COLO829 (cell line): ENCODE measurements around the gene CUL7.
A peak's percentile ranks its signal among the peaks of the same experiment; 100 is the strongest.

Experiments
- DNase-seq: peaks from one replicate; pipeline ENCODE4 v3.0.0; 2012; ENCODE audit warnings: low spot score

The CUL7 gene

DNA sequence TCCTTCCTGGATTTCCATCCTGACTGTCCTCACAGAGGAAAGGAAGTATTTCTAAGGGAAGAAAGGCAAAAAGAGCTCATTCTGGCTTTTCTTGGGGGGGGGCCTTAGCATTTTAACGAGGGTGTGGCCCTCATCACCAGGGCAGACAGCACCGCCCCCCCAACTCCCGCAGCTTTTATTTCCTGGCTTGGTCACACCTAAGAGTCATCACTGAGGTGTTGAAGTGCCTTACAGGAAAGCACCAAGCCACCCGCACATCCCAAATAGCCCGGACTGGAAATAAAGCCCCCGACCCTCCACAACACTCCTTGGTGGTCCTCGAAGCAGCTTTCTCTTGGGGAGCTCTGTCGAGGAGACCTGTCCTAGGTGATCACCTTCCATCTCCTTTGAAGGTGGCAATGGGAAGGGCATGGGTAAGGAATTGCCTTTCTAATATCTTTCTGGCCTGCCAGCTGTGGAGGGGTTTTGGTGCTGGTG, 23.7 kb upstream of the CUL7 start:
- DNase-seq: no peak

DNA sequence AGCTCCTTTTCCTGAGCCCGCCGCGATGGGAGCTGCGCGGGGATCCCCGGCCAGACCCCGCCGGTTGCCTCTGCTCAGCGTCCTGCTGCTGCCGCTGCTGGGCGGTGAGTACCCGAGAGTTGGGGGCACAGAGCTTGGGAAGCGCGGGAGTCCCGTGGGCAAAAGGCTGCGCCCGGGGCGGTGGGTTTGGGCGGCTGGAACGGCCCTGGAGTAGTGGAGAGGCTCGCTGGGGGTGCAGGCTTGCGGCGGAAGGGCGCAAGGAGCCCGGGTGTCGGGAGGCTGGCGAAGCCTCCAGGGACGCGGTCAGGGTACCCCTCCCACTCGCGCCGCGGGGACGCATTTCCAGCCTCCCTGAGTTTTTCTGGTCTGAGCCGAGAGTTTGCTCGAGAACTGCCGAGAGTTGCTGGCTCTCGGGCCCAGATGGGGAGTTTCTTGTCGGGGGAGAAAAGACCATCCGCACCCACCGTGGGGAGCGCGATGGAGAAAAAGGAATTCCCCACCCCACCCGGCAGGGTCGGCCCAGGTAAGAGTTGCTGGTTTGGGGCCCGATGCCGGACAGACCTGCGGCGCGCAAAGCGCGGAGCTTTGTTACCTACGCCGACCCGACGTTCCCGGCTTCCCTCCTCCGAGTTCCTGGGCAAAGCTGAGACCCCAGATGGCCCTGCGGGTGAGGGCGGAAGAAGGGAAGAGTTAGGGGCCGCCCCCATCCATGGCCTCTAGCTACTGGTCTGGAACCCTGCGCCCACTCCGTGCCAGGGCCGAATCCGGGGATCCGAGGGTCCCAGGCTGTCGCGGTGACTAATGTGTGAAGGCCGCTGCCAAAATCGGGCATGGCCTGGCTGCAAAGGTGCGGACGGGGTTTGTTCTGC, 23.0 kb upstream of the CUL7 start:
- DNase-seq: no peak

DNA sequence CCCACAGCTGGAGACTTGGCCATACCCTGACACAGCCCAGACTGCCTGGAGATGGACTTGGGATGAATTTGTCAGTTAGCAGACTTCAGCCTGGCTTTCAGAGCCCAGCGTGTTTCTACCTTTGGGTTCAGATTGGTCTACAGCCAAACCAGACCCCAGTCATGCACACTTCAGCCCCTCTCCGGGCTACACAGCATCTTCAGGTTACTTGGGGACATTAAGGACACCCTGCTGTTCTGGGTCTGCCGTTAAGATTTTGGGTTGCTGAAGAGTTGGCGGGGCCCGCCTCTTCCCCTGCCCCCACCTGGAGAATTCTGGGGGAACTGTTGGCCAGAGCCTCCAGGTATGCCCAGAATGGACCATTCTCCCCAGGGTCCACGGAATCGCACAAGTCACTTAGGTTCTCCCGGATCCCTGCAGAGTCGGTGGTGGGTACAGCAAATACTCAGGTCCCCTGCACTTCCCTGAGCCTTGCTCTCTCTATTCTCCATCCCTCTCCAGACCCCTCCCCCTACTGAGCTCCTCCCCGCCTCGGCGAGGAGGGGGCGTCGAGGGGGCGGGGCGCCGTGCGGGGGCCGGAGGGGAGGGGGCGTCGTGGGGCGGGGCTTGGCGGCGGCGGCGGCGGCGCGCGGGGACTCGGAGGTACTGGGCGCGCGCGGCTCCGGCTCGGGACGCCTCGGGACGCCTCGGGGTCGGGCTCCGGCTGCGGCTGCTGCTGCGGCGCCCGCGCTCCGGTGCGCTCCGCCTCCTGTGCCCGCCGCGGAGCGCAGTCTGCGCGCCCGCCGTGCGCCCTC, 22.2 kb upstream of the CUL7 start, which contains the start of gene PTK7:
Gene PTK7, plus strand, starts transcription at position 645 of the 794 bp plus-strand sequence. CDS start 175 bp downstream, outside the sequence.
- DNase-seq: no peak

DNA sequence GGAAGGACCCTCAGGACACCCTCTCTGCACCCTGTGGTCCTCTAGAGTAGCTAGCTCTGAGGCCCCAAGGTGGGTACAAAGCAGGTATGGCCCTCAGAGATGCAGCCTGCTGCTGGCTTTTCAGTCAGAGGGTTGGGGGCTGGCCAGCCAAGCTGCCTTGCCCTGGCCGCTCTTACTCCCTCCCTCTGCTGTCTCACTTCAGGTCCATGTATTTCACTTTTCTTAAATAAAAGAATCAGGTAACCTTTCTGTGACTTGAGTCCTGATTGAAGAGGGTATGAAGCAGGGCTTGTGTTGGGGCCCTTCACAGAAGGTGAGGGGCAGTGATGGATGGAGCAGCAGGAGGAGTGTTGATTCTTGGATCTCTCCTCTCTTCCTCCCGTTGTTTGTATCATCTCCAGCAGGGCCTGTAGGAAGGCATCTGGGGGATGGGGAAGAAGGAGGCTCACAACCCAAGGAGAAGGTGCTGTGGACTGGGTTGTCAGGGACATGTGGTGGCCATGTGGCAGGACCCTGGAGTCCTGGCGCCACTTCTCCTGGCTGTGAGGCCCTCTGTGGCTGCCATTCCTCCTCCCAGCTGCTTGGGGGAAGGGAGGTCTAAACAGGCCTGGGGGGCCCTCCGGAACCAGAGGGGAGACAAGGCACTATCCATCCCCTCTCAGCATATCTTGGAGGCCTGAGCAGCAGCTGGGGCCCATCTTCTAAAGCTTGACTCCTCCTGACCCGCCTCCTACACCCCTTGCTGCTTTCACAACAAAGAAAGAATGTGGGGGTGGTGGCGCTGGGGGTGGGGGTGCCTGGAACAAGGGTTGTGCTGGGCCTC, 21.4 kb upstream of the CUL7 start:
- no peak for DNase-seq

DNA sequence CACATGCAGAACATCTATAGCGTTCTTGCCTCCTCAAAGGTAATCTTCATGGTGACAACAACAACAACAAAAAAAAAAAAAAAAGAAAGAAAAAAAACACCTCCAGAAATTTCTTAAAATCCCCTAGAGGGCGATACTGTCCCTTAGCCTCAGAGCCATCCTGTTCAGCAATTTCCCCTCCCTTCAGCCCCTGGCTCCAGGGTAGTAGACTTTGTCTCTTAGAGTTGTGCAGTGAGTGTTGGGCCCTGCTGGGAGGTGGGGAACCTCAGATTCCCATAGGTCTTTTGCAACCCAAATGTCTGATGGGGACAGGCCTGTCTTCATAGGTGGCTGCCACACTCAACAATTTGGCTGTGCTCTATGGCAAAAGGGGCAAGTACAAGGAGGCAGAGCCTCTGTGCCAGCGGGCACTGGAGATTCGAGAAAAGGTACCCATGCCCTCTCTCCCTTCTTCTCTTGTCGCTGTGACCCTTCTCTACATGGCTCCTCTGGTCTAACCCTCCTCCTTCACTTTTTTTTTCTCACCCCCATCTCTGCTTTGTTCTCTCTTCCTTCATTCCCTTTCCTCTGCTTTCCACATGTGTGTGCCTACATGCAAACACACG, 16.5 kb upstream of the CUL7 start:
- peak; percentile 70 for DNase-seq

DNA sequence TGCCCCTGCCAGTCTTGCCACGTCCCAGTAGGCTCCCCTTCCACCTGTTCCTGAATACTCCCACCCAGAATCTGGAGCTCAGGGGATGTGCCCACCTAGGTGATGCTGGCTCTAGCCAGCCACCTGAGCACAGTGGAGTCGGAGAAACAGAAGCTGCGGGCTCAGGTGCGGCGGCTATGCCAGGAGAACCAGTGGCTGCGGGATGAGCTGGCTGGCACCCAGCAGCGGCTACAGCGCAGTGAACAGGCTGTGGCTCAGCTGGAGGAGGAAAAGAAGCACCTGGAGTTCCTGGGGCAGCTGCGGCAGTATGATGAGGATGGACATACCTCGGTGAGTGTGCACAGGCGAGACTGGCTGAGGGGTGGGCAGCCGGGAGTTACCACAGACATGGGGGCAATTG, 9.2 kb upstream of the CUL7 start:
- DNase-seq: no peak

DNA sequence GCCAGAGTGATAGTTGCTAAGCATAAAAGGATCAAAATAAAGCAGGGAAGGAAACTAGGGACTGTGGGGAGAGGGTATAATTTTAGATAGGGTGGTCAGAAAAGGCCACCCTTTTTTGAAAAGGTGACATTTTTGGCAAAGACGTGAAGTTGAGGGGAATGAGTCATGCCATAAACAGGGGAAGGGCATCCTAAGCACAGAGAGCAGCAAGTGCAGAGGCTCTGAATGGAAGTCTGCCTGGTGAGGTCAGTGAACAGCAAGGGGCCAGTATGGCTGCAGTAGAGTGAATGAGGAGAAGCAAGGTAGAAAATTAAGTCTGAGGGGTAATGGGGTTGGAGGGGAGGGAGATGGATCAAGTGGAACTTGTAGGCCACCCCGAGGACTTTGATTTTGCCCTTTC, 8.2 kb upstream of the CUL7 start:
- DNase-seq: no peak

DNA sequence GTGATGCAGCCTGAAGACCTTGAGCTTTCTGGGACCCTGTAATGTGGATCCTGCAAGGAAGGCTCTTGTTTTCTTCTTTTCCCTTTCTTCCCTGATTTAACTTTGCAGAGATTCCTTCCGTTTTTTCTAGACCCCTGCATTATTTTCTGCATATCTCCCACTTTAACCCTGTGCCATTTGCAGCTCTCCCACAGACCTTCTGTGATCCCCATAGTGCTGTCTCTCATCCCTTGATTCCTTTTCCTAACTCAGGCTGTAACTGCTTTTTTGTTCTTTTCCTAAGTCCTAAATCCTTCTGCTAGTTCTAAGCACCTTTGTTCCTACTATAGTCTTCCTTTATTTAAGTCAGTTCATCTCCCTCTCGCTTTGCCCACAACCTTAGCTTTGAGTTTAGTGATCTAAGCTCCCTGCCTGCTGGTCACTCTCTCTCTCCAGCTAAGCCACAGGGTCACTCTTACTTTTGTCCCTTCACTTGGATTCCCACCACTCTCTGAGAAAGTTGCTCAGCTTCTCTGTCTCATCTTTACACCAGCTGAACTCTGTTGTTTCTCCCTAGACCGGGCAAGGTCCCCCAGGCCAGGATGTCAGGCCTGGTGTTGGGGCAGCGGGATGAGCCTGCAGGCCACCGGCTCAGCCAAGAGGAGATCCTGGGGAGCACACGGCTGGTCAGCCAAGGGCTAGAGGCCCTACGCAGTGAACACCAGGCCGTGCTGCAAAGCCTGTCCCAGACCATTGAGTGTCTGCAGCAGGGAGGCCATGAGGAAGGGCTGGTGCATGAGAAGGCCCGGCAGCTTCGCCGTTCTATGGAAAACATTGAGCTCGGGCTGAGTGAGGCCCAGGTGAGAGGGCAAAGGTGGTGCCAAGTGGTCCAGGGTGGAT, 7.3 kb upstream of the CUL7 start:
- no peak for DNase-seq

DNA sequence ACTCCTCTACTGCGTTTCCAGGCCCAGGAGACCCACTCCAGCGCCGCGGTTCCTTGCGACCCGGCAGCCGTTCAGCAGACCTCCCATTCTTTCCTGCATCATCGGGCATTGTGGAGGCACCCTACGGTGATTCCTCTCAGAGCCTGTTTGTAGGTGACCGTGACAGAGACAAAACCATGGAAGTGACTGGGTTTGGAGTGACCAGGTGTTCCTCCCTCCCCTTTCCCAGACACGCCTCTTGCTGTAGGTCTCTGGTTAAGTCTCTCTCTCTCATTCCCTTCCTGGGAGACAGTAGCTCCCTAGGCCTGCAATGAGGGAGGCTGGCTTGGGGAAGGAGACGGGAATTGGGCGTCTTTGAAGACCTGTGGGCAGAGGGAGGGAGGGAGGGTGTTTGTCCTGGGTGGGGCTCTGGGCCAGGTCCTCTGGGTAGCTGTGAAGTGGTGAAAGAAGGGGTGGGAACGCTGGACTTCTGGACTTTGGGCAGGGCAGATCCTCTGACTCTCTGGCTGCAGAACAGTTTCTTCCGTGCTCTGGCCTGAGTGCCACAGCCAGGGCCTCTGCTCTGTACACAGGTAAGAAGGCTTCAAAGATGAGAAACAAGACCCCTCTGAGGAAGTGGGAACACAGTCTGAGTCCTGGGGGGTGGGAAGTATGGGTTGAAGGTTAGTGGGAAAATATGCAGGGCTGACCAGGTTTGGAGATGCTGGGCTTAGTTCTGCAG, 6.5 kb upstream of the CUL7 start:
- DNase-seq: no peak

DNA sequence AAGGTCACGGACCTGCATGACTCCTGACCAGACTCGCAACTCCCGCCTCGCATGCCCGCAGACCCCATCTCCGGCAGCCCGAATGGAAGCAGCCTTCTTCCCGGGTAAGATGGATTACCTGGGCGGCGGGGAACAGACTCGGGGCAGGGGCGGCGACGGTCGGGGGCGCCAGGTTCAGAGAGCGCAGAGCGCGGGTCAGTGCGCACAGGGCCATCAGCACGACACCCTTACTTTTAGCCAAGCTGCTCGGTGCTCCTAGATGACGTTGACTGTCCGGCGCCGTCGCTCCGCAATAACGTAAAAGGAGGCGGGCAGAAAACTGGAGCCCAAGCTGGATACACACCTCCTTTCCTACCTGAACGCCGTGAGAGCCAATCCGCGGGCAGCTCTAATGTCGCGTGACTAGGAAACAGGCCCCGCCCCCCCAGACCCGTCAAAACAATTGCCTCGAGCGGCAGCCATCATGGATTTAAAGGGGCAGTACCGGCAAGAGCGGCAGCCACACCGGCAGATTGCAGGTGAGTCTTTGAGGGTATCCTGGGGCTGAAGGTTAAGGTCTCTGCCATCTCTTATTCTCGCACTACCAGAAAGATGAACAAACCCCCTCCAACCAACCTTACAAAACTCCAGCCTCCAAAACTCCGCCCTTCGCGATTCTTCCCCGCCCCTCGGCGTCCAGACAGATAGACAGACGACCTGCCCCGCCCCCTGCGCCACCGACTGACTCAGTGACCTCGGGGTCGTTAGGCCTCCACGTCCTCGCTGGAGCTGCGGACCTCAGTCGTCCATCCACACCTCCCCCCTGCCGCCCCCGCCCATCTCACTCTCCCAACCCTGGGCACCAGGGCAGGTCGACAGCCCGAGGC, 5.8 kb upstream of the CUL7 start, which contains the start of the genes KLC4 and MRPL2:
Gene KLC4, plus strand, starts transcription at position 464 of the 866 bp plus-strand sequence. CDS start 1,705 bp downstream, outside the sequence.
Gene MRPL2, minus strand, starts transcription at position 267 of the 866 bp plus-strand sequence. Its CDS starts 53 bp downstream, at position 214.
- DNase-seq: peak; percentile 100

DNA sequence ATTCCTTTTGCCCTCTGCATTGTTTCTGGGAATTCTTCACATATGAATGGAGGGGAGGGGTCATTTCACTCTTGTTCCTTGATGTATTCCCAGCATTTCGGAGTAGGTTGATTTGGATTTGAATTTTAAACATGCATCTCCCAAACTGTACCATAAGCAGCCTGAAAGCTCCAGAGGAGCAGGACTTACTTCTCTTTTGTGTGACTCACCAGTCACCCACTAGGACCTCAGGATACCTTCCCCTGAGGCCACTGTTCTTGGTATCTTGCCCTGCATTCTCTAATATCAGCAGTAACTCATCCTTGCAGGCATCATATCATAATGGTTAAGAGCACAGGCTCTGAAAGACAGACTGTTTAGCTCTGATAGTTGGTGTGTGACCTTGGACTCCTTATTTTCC, 4.9 kb upstream of the CUL7 start:
- DNase-seq: no peak

DNA sequence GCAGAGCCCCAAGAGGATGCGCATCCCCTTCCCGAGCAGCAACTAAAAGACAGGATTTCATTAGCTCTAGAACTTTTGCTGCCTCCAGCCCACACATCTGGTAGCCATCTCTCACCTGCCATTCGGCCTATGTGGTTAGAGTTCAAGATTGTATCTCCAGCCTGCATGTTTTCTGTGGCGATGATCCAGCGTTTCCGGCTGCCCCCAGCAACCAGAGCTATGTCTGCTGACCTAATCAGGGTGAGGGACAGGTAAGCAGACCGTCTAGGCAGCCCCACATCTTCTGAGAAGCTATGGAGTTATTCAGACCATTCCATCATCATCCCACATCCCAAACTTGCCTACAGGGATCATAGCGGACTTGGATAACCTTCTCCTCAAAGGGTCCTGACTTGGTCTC, 2.3 kb upstream of the CUL7 start:
- DNase-seq: no peak

DNA sequence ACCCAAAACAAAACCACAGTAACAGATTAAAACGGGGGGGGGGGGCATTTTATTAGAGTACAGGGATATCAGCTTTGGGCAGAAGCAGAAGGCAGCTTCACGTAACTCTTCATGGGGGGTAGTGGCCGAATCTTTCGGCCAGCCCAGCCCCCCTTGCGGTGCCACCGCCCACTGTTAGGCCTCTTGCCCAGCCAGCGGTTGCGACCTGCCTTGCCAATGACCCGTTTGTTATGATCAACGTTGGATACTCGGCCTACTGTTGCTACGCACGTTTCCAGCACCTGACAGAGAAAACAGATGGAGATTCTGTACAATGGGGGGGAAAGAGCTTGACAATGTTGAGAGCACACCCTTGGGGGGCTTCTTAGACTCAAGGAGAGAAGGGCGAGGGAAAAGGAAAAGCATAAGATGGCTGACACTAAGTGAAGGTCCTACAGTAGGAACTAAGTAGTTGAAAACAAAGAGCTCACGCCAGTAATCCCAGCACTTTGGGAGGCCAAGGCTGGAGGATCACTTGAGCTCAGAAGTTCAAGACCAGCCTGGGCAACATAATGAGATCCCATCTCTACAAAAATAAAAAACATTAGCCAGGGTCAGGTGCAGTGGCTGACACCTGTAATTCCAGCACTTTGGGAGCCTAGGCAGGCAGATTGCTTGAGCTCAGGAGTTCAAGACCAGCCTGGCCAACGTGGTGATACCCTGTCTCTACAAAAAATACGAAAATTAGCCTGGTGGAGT, 724 bp upstream of the CUL7 start:
- peak; percentile 25 for DNase-seq

DNA sequence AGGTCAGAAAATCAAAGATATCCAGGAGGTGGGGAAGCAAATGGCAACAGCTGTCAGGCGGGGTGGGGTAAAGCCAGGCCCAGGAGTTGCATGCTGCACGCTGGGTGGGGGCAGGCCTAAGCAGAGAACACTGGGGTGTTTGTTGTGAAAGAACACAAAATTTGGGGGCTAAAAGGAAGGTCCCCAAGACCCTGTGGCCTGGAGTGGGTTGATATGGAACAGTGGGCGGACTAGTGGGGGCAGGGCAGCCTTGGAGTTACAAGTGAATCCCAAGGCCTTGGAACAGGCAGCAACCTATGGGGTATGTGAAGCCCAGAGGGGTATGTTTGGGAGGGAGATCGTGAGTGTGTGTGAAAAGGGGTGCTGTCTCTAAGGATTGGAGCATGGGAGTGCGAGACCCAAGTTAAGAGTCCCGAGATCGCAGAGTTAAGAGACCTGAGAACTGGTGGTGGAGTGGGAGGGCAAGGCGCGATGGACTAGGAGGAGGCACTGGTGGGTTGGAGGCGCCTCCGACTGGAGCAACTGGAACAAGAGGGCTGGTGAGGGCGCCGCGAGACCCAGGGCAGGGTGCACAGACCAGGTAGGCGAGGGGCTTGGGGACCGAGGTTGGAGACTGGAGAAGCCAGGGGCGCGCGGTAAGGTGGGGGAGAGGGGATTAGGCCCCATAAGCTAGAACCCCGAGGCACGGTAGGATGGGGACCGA, 658 bp downstream of the CUL7 start:
- peak; percentile 28 for DNase-seq

DNA sequence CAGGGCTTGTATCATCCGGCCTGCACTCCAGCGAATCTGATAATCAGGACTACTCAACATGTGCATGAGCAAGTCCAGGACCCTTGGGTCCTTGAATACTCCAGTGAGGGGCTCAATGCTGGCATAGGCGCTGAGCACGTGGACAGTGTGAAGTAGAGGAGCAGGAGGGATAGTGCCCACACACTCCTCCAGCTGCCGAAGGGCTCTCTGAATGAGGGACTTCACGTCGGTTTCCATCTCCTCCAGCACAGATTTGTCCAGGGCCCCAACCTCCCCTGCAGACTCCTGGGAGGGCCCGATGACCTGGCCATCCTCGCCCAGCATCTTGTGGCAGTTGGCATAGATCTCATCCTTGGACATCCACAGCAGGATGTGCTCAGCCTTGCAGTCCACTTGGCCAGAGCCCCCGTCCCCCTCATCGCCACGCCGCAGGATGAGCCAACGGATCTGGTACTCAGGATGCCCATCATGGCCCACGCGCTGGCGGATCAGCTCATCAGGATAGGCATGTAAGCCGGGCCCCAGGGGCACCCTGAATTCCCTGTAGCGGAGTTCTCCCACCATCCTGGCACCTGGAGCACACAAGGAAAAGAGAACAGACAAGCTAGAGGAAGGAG, 1.3 kb downstream of the CUL7 start:
- no peak for DNase-seq

DNA sequence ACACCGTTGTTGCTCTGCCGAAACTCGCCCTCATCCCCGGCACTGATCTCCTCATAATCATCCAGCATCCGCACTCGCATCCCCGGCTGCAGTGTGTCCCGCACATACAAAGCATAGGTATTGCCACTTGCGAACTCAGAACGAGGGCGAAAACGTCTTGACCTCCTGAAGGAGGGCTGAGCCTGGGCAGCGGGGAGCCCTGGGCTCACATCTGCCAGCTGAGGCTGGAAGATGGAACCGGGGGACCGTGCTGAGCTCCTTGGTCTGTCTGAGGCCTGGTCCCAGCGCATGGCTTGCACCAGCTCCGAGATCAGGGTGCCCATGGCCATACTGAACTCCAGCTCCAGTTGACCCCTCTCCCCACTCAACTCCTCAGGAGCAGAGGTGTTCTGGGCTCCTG, 2.7 kb downstream of the CUL7 start:
- no peak for DNase-seq

DNA sequence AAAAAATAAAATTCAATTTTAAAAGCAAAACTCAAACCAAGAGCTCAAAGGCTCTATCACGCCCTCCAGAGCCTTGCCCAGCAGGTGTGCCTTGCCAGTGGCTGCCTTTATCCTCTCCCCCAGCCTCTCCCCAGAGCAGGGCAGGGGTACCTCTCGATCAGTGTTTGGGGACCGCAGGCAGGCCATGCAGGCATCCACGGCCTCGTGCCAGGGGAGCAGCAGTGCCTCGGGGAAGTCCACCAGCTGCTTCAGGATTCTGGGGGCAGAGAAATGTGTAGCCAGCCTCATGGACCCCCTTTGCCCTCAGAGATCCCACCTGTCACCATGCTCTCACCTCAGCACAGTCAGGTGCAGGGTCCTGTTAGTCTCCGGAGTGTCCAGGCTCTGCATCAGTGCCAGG, 5.7 kb downstream of the CUL7 start:
- no peak for DNase-seq
